ENCODE data around the gene BDH1.

Gene BDH1

GRCh38 chr3:197464794-197465193 lies 91.0 kb downstream of the BDH1 start:
- Histone ChIP-seq H3K79me2 (ENCODE audit: low read length) (no peaks in the 10 kb centered on the region), H3K9me2 (replicated peaks; ENCODE audit: insufficient read depth, low read length) (no peaks in the 10 kb centered on the region), H3K4me1 (ENCODE audit: low read length) (no peaks in the 10 kb centered on the region), H3K4me2 (ENCODE audit: low read depth, low read length) (no peak overlapping the region), H4K20me1 (ENCODE audit: insufficient read depth, low read length) (no peaks in the 10 kb centered on the region), H3K9me3 (replicated peaks; ENCODE audit: insufficient read depth, low read length) (no peaks in the 10 kb centered on the region), H2AFZ (ENCODE audit: low read length) (no peak overlapping the region), H3K27me3 (replicated peaks; ENCODE audit: insufficient read depth, low read length) (0 out of 2 replicates have a peak, but pooled peaks cover 4% of the 10 kb centered on the region), H3K36me3 (replicated peaks; ENCODE audit: insufficient read depth, low read length) (no peaks in the 10 kb centered on the region), H3K27ac (ENCODE audit: low read length) (no peak overlapping the region), H3K9ac (ENCODE audit: low read length) (no peak overlapping the region), H3K4me3 (ENCODE audit: low read length) (no peak overlapping the region), H3F3A (ENCODE audit: insufficient read depth, low read length) (no peaks in the 10 kb centered on the region)
- no peak for DNase-seq
- no peak for TF ChIP-seq EZH2 (optimal IDR thresholded peaks at IDR 0.05; ENCODE audit: low read depth, low read length)
- TF ChIP-seq CTCF (IDR thresholded peaks at IDR 0.05; ENCODE audit: low read length) = no peak
- no peak for TF ChIP-seq EZH2phosphoT487 (IDR thresholded peaks at IDR 0.05; ENCODE audit: low read length)

GRCh38 chr3:197463279-197463678 lies 92.5 kb downstream of the BDH1 start:
- H3F3A ChIP-seq (ENCODE audit: insufficient read depth, low read length) = no peaks in the 10 kb centered on the region
- no peaks in the 10 kb centered on the region for H3K4me1 ChIP-seq (ENCODE audit: low read length)
- no peaks in the 10 kb centered on the region for H4K20me1 ChIP-seq (ENCODE audit: insufficient read depth, low read length)
- no peak overlapping the region for H3K4me3 ChIP-seq (ENCODE audit: low read length)
- H3K9me3 ChIP-seq (replicated peaks; ENCODE audit: insufficient read depth, low read length) = no peaks in the 10 kb centered on the region
- H3K27ac ChIP-seq (ENCODE audit: low read length) = no peak overlapping the region
- H2AFZ ChIP-seq (ENCODE audit: low read length) = no peak overlapping the region
- no peak for DNase-seq
- no peak overlapping the region for H3K4me2 ChIP-seq (ENCODE audit: low read depth, low read length)
- no peak for TF ChIP-seq EZH2phosphoT487 (IDR thresholded peaks at IDR 0.05; ENCODE audit: low read length)
- TF ChIP-seq EZH2 (optimal IDR thresholded peaks at IDR 0.05; ENCODE audit: low read depth, low read length) = no peak
- TF ChIP-seq CTCF (IDR thresholded peaks at IDR 0.05; ENCODE audit: low read length) = no peak
- no peaks in the 10 kb centered on the region for H3K9me2 ChIP-seq (replicated peaks; ENCODE audit: insufficient read depth, low read length)
- no peaks in the 10 kb centered on the region for H3K79me2 ChIP-seq (ENCODE audit: low read length)
- no peaks in the 10 kb centered on the region for H3K36me3 ChIP-seq (replicated peaks; ENCODE audit: insufficient read depth, low read length)
- no peak overlapping the region for H3K9ac ChIP-seq (ENCODE audit: low read length)
- 0 out of 2 replicates have a peak, but pooled peaks cover 4% of the 10 kb centered on the region for H3K27me3 ChIP-seq (replicated peaks; ENCODE audit: insufficient read depth, low read length)

- DNase-seq = no peak
- 0 out of 2 replicates have a peak, but pooled peaks cover 4% of the 10 kb centered on the region for H3K27me3 ChIP-seq (replicated peaks; ENCODE audit: insufficient read depth, low read length)
- H3K9ac ChIP-seq (ENCODE audit: low read length) = no peak overlapping the region
- H3F3A ChIP-seq (ENCODE audit: insufficient read depth, low read length) = no peaks in the 10 kb centered on the region
- no peak overlapping the region for H3K27ac ChIP-seq (ENCODE audit: low read length)
- no peak overlapping the region for H3K4me3 ChIP-seq (ENCODE audit: low read length)
- H3K9me2 ChIP-seq (replicated peaks; ENCODE audit: insufficient read depth, low read length) = no peaks in the 10 kb centered on the region
- no peaks in the 10 kb centered on the region for H3K4me1 ChIP-seq (ENCODE audit: low read length)
- TF ChIP-seq EZH2 (optimal IDR thresholded peaks at IDR 0.05; ENCODE audit: low read depth, low read length) (no peak), EZH2phosphoT487 (IDR thresholded peaks at IDR 0.05; ENCODE audit: low read length) (no peak), CTCF (IDR thresholded peaks at IDR 0.05; ENCODE audit: low read length) (no peak)
- no peaks in the 10 kb centered on the region for H4K20me1 ChIP-seq (ENCODE audit: insufficient read depth, low read length)
- no peaks in the 10 kb centered on the region for H3K9me3 ChIP-seq (replicated peaks; ENCODE audit: insufficient read depth, low read length)
- no peaks in the 10 kb centered on the region for H3K79me2 ChIP-seq (ENCODE audit: low read length)
- H3K4me2 ChIP-seq (ENCODE audit: low read depth, low read length) = no peak overlapping the region
- no peaks in the 10 kb centered on the region for H3K36me3 ChIP-seq (replicated peaks; ENCODE audit: insufficient read depth, low read length)
- no peak overlapping the region for H2AFZ ChIP-seq (ENCODE audit: low read length)
Observed at GRCh38 chr3:197462808-197463207, 93.0 kb downstream of the BDH1 start.

Measured in MM.1S (cell line).